Central memory CD8-positive, alpha-beta T cell (primary cell): ENCODE results near the gene SFRP5.

Experiments
- ATAC-seq: fragments of 150-1000 bp; cut with Tn5 transposase; replicated peaks from 2 replicates; pipeline ENCODE4 v1.10.0; 2022; ENCODE audit warnings: mild to moderate bottlenecking, moderate FRiP score, moderate number of reproducible peaks; ENCODE audit not compliant: poor library complexity, severe bottlenecking; ENCODE audit errors: extremely low read depth
- DNase-seq, 2 donors: peaks; one replicate each; pipeline ENCODE4 v3.0.0; 2021; ENCODE audit warnings: low spot score in 2 of 2
- H3K27ac Mint-ChIP-seq: one replicate; pipeline ENCODE4 v1.8.0; 2022; ENCODE audit warnings: low read depth, mild to moderate bottlenecking, moderate library complexity, mixed read lengths
- H3K27me3 Mint-ChIP-seq: one replicate; pipeline ENCODE4 v1.8.0; 2022; ENCODE audit warnings: mixed read lengths
- H3K36me3 Mint-ChIP-seq: one replicate; pipeline ENCODE4 v1.8.0; 2022; ENCODE audit warnings: mild to moderate bottlenecking, moderate library complexity, mixed read lengths; ENCODE audit not compliant: insufficient read depth
- H3K4me1 Mint-ChIP-seq: one replicate; pipeline ENCODE4 v1.8.0; 2022; ENCODE audit warnings: mixed read lengths
- H3K4me3 Mint-ChIP-seq: one replicate; pipeline ENCODE4 v1.8.0; 2022; ENCODE audit warnings: mild to moderate bottlenecking, moderate library complexity, mixed read lengths
- H3K9me3 Mint-ChIP-seq: one replicate; pipeline ENCODE4 v1.8.0; 2022; ENCODE audit warnings: mixed read lengths

SFRP5 gene

DNA sequence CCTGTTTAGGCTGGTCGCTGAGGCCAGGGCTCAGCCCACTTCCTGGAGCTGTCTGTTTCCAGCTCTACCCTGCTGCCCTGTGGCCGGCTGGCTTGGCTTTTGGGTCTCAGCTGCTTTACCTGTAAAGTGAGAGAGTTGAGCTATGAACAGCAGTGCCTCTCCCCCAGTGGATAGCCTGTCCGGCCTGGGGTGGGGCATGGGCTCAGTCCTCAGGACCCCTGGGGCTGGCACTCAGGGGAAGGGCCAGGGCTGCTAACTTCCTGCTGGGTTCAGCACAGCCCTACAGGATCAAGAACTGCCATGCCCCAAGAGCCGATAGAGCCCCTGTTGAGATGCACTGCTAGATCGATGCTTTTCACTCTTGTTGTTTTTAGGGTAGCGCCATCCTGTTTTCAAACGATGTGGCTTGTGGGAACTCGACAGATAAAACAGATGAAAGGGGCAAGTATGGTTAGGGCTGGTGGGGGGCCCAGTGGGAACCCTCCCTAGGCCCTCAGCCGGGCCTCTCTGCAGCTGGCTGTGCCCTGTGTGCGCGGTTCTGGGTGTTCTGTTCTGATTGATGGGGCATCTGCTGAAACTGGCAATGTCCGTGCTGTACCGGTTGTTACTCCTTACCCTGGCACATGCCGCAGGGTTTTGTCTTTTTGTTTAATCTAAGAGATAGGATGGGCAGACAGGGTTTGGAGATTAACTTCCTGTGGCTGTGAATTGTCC is 10.0 kb upstream of the SFRP5 start:
- no peak for DNase-seq
- no peaks in the 10 kb centered on the region for H3K27me3 Mint-ChIP-seq
- peak overlapping the region; percentile 29 for H3K27ac Mint-ChIP-seq
- H3K4me1 Mint-ChIP-seq: peaks cover 8% of the 10 kb centered on the region
- no peaks in the 10 kb centered on the region for H3K9me3 Mint-ChIP-seq
- H3K36me3 Mint-ChIP-seq: no peaks in the 10 kb centered on the region
- peak; percentile 43 for ATAC-seq
- no peak overlapping the region for H3K4me3 Mint-ChIP-seq

DNA sequence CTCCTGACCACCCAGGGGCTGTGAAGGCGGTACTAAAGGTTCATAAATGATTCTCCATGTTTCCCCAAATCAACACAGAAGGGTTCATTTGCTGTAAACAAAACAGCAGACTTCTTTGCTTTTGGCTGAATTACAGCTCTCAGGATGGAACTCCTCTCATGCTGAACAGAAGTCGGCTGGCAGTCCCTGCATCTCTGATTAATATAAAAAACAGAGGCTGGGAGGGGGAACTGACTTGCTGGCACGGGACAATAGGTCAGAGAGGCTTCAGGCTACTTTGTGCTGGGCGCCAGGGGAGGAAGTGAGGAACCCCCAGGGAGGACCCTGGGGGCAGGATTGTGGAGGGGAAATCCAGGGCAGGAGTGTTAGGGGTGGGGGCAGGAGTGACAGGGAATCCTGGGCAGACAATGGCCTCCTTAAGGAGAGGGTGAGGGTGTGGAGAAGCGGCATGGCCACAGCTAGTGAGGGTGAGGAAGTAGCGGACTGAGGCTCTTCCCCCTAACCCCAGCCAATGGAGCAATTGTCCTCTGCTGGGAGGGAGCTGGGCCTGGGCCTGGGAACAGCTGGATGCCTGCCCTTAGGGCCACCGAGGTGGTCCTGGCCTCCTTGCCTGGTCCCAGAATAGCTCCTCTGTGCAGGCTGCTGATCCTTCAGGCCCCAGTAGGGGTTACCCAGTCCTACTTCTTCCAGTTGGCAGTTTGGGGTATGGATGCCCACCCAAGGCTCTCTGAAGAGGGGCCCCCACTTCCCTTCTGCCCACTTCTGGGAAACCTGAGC is 9.2 kb upstream of the SFRP5 start:
- Mint-ChIP-seq H3K9me3 (no peaks in the 10 kb centered on the region), H3K27ac (peak overlapping the region; percentile 49)

DNA sequence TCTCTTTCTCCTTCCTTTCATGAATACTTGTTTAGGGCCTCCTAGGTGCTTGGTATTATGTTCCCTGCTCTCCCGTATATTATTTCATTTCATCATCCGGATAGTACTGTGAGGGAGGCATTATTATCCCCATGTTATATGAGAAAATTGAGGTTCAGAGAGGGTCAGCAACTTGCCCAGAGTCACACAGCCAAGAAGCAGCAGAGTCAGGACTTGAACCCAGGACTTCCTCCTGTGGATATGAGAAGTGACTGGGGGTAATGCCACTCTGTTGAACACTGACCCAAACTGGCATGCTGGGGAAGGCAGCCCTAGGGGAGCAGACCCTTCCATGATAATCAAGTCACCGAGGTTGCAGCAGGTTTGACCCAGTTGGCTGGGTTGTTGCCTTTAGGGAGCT is 8.2 kb upstream of the SFRP5 start:
- ATAC-seq (no peak), DNase-seq (no peak)
- no peaks in the 10 kb centered on the region for H3K9me3 Mint-ChIP-seq
- no peak overlapping the region for H3K4me3 Mint-ChIP-seq
- no peaks in the 10 kb centered on the region for H3K36me3 Mint-ChIP-seq
- H3K27me3 Mint-ChIP-seq: no peaks in the 10 kb centered on the region
- peaks cover 8% of the 10 kb centered on the region for H3K4me1 Mint-ChIP-seq
- no peak overlapping the region for H3K27ac Mint-ChIP-seq

More for the DNA sequence above, 9.2 kb upstream of the SFRP5 start:
- ATAC-seq (no peak), DNase-seq (no peak)
- H3K4me1 Mint-ChIP-seq: peaks cover 8% of the 10 kb centered on the region
- no peaks in the 10 kb centered on the region for H3K36me3 Mint-ChIP-seq
- H3K4me3 Mint-ChIP-seq: no peak overlapping the region
- H3K27me3 Mint-ChIP-seq: no peaks in the 10 kb centered on the region

DNA sequence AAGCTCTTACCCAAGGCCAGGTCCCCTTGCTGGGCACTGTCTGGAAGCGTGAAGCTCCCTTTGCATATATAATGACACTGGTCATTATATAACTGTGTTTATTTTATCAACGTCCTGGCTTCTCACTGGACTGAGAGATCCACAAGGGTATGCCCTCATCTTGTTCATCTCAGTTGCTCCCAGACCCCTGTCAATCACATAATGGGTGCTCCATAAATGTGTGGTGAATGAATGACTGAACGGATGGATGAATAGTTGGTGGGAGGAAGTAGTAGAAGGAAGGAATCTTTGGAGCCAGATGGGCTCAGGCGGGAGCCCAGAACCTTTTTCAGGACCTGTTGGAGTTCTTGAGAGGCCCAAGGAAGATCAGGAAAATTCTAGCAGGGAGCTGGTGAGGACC is 7.7 kb upstream of the SFRP5 start:
- ATAC-seq (no peak), DNase-seq (no peak)
- H3K36me3 Mint-ChIP-seq: no peaks in the 10 kb centered on the region
- no peak overlapping the region for H3K27ac Mint-ChIP-seq
- H3K4me1 Mint-ChIP-seq: peaks cover 8% of the 10 kb centered on the region
- no peaks in the 10 kb centered on the region for H3K27me3 Mint-ChIP-seq
- H3K9me3 Mint-ChIP-seq: no peaks in the 10 kb centered on the region
- H3K4me3 Mint-ChIP-seq: no peak overlapping the region

DNA sequence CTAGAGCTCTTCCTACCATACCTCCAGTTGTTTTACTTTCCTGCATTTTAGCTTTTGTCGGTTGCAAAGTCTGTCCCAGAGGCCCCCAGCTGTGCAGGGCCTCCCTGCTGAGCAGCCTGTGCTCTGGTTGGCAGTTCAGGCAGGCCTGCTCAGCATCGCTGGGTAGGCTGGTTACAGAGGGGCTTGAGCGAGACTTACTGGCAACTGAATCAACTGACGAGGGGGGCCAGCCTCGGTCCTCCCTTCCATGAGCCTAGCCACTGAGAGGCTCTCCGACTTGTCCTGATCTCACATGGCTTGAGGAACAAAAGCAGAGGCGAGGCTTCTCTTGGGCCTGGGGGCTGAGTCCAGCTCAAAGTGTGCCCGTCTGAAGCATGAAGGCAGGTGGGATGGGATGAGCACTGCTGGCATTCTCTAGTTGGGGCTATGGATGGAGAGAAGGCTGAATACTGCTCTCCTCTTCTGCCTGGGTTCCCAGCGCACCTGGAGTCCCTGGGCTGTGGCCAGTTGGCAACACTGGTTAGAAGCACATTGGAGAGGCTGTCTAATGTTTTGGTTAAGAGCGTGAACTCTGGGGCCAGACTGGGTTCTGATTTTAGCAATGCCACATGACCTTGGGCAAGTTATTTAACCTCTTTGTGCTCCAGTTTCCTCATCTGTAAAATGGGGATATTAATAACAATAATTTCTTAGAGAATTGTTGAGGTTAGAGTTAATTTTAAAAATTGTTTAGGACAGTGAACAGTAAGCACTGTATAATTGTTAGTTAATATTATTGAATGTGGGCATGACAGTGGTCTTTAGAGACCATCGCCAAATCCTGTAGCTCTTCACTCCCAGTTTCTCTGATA is 6.9 kb upstream of the SFRP5 start:
- Mint-ChIP-seq H3K9me3 (no peaks in the 10 kb centered on the region), H3K4me1 (peaks cover 8% of the 10 kb centered on the region), H3K27me3 (peaks cover 2% of the 10 kb centered on the region), H3K4me3 (no peak overlapping the region), H3K36me3 (no peaks in the 10 kb centered on the region), H3K27ac (no peak overlapping the region)
- no peak for DNase-seq
- no peak for ATAC-seq

DNA sequence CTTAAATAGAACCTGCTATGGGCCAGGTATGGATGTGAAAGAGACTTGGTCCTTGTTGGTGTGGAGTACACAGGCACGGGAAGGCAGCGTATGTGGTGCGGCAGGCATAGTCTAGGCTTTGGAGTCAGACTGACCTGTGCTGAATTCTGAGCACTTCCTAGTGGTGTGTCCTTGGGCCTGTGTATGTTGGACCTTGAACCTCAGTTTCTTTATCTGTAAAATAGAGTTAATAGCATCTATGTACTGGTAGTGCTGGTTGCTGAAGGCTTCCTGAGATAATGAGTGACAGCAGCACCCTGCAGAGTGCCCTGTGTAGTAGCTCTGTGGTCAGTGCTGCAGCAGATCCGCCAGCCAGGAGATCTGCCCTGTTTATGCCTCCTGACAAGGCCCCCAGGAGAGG is 5.3 kb upstream of the SFRP5 start:
- Mint-ChIP-seq H3K4me3 (no peak overlapping the region), H3K4me1 (peaks cover 11% of the 10 kb centered on the region), H3K27ac (no peak overlapping the region), H3K9me3 (no peaks in the 10 kb centered on the region), H3K27me3 (peaks cover 17% of the 10 kb centered on the region), H3K36me3 (peaks cover 2% of the 10 kb centered on the region)
- DNase-seq (no peak), ATAC-seq (no peak)

DNA sequence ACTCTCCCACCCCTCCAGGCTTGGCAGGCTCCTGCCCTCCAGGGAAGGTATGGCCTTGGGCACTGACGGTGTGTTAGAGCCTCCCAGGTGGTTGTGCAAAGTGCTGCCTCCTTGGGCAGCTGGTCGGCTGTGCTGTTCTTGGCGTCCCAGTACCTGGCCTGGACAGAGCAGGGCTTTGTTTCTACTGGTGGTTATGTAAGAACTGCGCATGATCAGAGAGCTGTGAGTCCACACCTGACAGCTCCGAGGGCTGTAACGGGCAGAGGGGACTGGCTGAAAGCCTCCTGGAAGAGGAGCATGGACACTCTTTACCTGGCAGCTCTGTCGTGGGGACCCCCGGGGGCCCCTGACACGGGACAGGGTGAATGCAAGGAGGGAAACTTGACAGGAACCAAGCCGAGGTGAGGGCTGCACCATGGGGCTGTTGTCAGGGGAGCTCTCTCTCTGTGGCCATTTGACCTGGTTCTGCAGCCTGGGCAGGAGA is 3.1 kb upstream of the SFRP5 start:
- H3K9me3 Mint-ChIP-seq: no peaks in the 10 kb centered on the region
- H3K27ac Mint-ChIP-seq: no peak overlapping the region
- ATAC-seq (no peak), DNase-seq (no peak)
- H3K4me1 Mint-ChIP-seq: peaks cover 19% of the 10 kb centered on the region
- peaks cover 38% of the 10 kb centered on the region for H3K27me3 Mint-ChIP-seq
- peaks cover 6% of the 10 kb centered on the region for H3K36me3 Mint-ChIP-seq
- no peak overlapping the region for H3K4me3 Mint-ChIP-seq

DNA sequence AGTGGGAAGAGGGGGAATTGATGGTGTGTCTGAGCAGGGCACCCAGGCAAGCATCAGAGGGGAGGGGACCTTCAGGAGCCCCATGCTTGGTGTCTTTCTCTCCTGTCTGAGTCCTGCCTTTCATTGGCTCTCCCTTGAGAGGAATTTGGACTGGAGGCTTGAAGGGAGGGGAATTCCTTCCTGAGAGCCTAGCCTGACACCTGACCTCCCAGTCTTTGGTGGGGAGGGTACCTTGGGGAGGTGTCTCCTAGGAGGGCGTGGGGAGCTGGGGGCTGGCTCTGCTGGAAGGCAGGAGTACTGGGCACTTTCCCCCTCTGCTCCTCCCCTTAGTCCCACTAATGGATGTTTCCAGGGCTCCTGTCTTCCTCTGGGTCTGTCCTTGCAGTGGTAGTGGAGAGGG is 1.3 kb upstream of the SFRP5 start:
- H3K9me3 Mint-ChIP-seq: no peaks in the 10 kb centered on the region
- H3K27ac Mint-ChIP-seq: no peak overlapping the region
- H3K4me3 Mint-ChIP-seq: no peak overlapping the region
- H3K27me3 Mint-ChIP-seq: peaks cover 47% of the 10 kb centered on the region
- ATAC-seq (no peak), DNase-seq (no peak)
- H3K4me1 Mint-ChIP-seq: peaks cover 19% of the 10 kb centered on the region
- peaks cover 6% of the 10 kb centered on the region for H3K36me3 Mint-ChIP-seq

DNA sequence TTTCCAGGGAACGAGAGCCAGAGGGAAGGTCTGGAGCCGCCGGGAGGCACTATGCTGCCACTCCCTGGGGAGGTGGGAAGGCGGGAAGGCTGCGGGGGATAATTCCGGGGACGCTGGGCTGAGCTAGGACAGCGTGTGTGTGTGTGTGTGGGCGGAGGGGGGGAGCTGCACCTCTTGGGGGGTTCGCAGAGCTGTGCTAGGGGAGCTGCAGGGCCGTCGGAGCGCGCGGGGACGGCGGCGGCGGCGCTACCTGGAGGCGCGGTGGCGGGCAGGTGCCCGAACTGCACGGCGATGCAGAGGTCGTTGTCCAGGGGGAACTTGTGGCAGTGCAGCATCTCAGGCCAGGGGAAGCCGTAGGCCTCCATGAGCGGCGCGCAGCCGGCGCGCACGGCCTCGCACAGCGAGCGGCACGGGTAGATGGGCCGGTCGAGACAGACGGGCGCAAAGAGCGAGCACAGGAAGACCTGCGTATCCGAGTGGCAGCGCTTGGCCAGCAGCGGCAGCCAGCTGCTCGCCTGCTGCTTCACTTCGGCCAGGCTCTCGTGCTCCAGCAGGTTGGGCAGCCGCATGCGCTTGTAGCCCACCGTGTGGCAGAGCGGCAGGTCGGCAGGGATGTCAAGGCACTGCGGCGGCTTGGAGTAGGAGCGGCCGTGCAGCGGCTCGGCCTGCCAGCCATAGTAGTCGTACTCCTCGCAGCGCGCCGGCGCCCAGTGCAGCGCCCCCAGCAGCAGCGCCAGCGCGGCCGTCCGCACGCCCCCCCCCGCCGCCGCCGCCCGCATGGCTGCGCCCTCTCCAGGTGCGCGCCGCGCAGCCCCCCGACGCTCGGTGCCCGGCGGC is 526 bp downstream of the SFRP5 start:
- Mint-ChIP-seq H3K27me3 (peaks cover 56% of the 10 kb centered on the region), H3K27ac (no peak overlapping the region), H3K4me1 (peaks cover 19% of the 10 kb centered on the region), H3K36me3 (peaks cover 6% of the 10 kb centered on the region), H3K4me3 (peak overlapping the region; percentile 59), H3K9me3 (no peaks in the 10 kb centered on the region)
- ATAC-seq (no peak), DNase-seq (no peak)

DNA sequence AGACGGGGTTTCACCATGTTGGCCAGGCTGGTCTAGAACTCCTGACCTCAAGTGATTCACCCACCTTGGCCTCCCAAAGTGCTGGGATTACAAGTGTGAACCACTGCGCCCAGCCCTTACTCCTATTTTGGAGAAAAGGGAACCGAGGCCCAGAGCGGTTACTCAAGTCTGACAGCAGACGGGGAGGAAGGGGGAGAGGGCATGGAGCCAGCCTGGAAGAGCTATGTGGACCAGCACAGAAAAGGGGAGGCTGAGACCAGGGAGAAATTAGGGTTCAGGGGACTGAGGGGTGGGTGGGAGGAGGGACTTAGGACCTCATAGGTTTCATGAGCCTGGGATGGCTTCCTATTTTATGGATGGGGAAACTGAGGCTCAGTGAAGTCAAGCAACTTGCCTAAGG is 1.5 kb downstream of the SFRP5 start:
- Mint-ChIP-seq H3K27me3 (peaks cover 56% of the 10 kb centered on the region), H3K27ac (no peak overlapping the region), H3K36me3 (peaks cover 7% of the 10 kb centered on the region), H3K4me1 (peaks cover 19% of the 10 kb centered on the region), H3K9me3 (no peaks in the 10 kb centered on the region), H3K4me3 (peak overlapping the region; percentile 59)
- DNase-seq: no peak
- ATAC-seq: no peak

DNA sequence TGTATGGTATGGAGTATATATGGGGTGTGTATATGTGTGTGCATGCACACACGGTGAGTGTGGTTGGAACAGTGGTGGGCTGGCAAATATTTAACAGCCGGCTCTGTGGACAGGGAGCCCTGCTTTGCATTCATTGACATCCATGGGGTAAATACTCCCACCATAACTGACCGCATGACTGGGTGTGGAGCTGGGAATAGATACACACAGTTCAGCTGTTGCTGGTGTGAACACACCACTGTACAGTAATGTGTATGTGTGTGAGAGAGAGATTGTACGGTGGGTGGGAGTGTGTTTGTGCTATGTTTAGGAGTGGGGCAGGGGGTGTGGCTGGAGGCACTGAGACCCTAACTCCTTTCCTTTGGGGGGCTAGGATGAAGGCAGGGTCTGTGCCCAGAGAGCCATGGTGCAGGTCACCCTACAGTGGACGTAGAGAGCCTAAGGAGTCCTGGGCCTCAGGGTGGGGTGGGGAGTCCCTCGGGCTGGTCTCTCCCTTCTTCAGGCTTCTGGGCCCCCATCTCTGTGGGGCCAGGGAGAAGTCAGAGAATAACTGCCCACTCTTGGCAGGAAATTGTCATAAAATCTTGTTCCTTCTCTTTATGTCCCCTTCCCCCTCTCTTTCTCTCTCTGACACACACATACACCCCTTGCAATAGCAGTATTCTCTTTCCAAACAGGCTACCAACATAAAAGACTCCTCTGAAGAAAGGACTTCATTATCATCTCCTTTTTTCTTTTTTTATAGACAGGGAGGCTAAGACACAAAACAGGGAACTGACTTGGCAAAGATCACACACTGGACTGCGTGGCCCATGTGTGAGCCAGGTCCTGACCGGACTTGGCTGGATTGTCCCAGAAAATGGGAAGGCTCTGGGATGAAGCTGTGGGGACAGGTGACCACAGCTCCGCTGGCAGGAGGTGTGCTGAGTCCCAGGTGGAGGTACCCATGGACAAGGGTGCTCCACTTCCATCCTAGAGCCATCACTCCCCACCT is 3.2 kb downstream of the SFRP5 start:
- no peak for ATAC-seq
- peaks cover 54% of the 10 kb centered on the region for H3K27me3 Mint-ChIP-seq
- peaks cover 9% of the 10 kb centered on the region for H3K36me3 Mint-ChIP-seq
- no peaks in the 10 kb centered on the region for H3K9me3 Mint-ChIP-seq
- H3K27ac Mint-ChIP-seq: no peak overlapping the region
- DNase-seq: no peak
- peaks cover 25% of the 10 kb centered on the region for H3K4me1 Mint-ChIP-seq
- H3K4me3 Mint-ChIP-seq: no peak overlapping the region
